Measurements from ENCODE around the gene CLEC12A.

DNA sequence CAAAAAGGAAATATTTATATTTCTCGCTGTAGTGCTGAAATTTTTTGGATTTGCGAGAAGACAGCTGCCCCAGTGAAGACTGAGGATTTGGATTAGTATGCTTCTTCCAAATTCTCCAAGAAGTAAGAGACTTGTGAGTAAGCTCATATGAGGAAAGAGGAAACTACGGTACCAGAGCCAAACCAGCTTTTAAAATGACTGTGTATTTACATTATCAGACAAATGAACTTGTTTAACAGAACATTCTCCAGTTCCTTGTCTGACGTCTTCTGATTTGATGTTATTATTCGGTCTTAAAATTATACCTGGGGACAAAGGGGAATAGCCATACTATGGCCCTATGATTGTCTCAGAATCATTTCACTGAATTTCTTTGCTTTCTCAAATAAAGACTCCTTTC lies 47.2 kb downstream of the CLEC12A start:
- TF ChIP-seq, protein P1, sequence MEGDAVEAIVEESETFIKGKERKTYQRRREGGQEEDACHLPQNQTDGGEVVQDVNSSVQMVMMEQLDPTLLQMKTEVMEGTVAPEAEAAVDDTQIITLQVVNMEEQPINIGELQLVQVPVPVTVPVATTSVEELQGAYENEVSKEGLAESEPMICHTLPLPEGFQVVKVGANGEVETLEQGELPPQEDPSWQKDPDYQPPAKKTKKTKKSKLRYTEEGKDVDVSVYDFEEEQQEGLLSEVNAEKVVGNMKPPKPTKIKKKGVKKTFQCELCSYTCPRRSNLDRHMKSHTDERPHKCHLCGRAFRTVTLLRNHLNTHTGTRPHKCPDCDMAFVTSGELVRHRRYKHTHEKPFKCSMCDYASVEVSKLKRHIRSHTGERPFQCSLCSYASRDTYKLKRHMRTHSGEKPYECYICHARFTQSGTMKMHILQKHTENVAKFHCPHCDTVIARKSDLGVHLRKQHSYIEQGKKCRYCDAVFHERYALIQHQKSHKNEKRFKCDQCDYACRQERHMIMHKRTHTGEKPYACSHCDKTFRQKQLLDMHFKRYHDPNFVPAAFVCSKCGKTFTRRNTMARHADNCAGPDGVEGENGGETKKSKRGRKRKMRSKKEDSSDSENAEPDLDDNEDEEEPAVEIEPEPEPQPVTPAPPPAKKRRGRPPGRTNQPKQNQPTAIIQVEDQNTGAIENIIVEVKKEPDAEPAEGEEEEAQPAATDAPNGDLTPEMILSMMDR (IDR thresholded peaks at IDR 0.05) = no peak
- TF ChIP-seq POLR2A (IDR thresholded peaks at IDR 0.05) = no peak
